Astrocyte (in vitro differentiated cells and primary cell): ENCODE measurements around the gene ACACB.

ENCODE experiments used
- EZH2 ChIP-seq: IDR thresholded peaks from 2 replicates; pipeline ENCODE4 v1.6.1; 2012; ENCODE audit warnings: mild to moderate bottlenecking, low read length, inconsistent platforms; ENCODE audit not compliant: insufficient read depth
- TF ChIP-seq, protein P1 (sequence below): IDR thresholded peaks from 2 replicates; pipeline ENCODE4 v1.5.1; 2011; ENCODE audit warnings: low read depth, mild to moderate bottlenecking, inconsistent platforms, low read length, moderate library complexity; ENCODE audit not compliant: insufficient read depth

DNA sequence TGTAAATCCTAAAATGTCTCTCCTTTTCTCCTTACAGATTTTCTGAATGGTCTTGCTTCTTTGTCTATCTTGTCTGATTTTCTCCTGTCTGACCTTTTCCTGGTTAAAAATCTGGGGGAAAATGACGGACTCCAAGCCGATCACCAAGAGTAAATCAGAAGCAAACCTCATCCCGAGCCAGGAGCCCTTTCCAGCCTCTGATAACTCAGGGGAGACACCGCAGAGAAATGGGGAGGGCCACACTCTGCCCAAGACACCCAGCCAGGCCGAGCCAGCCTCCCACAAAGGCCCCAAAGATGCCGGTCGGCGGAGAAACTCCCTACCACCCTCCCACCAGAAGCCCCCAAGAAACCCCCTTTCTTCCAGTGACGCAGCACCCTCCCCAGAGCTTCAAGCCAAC lies 23.0 kb downstream of the ACACB start:
- TF ChIP-seq, protein P1, sequence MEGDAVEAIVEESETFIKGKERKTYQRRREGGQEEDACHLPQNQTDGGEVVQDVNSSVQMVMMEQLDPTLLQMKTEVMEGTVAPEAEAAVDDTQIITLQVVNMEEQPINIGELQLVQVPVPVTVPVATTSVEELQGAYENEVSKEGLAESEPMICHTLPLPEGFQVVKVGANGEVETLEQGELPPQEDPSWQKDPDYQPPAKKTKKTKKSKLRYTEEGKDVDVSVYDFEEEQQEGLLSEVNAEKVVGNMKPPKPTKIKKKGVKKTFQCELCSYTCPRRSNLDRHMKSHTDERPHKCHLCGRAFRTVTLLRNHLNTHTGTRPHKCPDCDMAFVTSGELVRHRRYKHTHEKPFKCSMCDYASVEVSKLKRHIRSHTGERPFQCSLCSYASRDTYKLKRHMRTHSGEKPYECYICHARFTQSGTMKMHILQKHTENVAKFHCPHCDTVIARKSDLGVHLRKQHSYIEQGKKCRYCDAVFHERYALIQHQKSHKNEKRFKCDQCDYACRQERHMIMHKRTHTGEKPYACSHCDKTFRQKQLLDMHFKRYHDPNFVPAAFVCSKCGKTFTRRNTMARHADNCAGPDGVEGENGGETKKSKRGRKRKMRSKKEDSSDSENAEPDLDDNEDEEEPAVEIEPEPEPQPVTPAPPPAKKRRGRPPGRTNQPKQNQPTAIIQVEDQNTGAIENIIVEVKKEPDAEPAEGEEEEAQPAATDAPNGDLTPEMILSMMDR = no peak
- TF ChIP-seq EZH2 = no peak
